IMR-90 (cell line): ENCODE data around the gene NUDT6.
"Not testable (repeated sequence)": the region's sequence is repeated elsewhere in the genome, so short reads cannot be mapped to it uniquely, and the experiment has no call there.

Experiments used
- BHLHE40 ChIP-seq: fragments of 150-350 bp; IDR thresholded peaks from 2 replicates; pipeline ENCODE4 v1.6.1; 2016; ENCODE audit warnings: mild to moderate bottlenecking, low read depth, low read length
- MAFK ChIP-seq: IDR thresholded peaks from 2 replicates; pipeline ENCODE4 v1.6.1; 2012; ENCODE audit warnings: low read depth, low read length, improper control_type of control experiment
- MXI1 ChIP-seq: IDR thresholded peaks from 2 replicates; pipeline ENCODE4 v1.6.1; 2012; ENCODE audit warnings: low read depth, mild to moderate bottlenecking, low read length, moderate library complexity, borderline replicate concordance
- NFE2L2 ChIP-seq: fragments of 150-350 bp; IDR thresholded peaks from 2 replicates; pipeline ENCODE4 v1.6.1; 2016; ENCODE audit warnings: low read depth, mild to moderate bottlenecking, low read length
- POLR2A ChIP-seq: IDR thresholded peaks from 2 replicates; pipeline ENCODE4 v1.6.1; 2012; ENCODE audit warnings: mild to moderate bottlenecking, low read depth, low read length
- RAD21 ChIP-seq: IDR thresholded peaks from 2 replicates; pipeline ENCODE4 v1.6.1; 2012; ENCODE audit warnings: low read length, improper control_type of control experiment
- TF ChIP-seq, protein P1 (sequence below): conservative IDR thresholded peaks from 2 replicates; pipeline ENCODE4 v1.5.1; 2012; ENCODE audit warnings: mild to moderate bottlenecking, low read depth, low read length, improper control_type of control experiment
- TF ChIP-seq, protein P2 (sequence below): fragments of 150-350 bp; IDR thresholded peaks from 2 replicates; pipeline ENCODE4 v1.6.1; 2017; ENCODE audit warnings: mild to moderate bottlenecking, antibody characterized with exemption, low read length, low read depth

DNA sequence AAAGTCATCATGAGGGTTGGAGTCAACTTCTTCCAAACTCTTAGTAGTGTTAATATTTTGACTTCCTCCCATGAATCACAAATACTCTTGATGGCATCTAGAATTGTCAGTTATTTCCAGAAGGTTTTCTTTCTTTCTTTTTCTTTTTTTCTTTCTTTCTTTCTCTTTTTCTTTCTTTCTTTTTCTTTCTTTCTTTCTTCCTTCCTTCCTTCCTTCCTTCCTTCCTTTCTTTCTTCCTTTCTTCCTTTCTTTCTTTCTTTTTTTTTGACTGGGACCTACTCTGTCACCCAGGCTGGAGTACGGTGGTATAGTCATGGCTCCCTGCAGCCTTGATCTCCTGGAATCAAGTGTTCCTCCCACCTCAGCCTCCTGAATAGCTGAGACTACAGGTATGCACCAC lies 78.0 kb downstream of the NUDT6 start:
- TF ChIP-seq POLR2A, RAD21, BHLHE40, NFE2L2, MXI1, MAFK: not testable (repeated sequence)
- TF ChIP-seq, protein P1, sequence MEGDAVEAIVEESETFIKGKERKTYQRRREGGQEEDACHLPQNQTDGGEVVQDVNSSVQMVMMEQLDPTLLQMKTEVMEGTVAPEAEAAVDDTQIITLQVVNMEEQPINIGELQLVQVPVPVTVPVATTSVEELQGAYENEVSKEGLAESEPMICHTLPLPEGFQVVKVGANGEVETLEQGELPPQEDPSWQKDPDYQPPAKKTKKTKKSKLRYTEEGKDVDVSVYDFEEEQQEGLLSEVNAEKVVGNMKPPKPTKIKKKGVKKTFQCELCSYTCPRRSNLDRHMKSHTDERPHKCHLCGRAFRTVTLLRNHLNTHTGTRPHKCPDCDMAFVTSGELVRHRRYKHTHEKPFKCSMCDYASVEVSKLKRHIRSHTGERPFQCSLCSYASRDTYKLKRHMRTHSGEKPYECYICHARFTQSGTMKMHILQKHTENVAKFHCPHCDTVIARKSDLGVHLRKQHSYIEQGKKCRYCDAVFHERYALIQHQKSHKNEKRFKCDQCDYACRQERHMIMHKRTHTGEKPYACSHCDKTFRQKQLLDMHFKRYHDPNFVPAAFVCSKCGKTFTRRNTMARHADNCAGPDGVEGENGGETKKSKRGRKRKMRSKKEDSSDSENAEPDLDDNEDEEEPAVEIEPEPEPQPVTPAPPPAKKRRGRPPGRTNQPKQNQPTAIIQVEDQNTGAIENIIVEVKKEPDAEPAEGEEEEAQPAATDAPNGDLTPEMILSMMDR, result not testable (repeated sequence)
- TF ChIP-seq, protein P2, sequence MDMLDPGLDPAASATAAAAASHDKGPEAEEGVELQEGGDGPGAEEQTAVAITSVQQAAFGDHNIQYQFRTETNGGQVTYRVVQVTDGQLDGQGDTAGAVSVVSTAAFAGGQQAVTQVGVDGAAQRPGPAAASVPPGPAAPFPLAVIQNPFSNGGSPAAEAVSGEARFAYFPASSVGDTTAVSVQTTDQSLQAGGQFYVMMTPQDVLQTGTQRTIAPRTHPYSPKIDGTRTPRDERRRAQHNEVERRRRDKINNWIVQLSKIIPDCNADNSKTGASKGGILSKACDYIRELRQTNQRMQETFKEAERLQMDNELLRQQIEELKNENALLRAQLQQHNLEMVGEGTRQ, result not testable (repeated sequence)
